ENCODE data around the gene GPR84. TPM values are rescaled to one million over a fixed set of nuclear protein-coding genes. Genes with fewer than 3 reads are reported as not detected.

Gene GPR84
- polyA plus RNA-seq, 1 donor (not counting 4 experiments of a cell fraction or from before 2014, with no cell fraction given) = 0.12 TPM

GRCh38 chr12:54349679-54350078 is 14.6 kb downstream of the GPR84 start:
- TF ChIP-seq CTCF (optimal IDR thresholded peaks at IDR 0.05 in 1 of 3, IDR thresholded peaks at IDR 0.05 in 1 of 3, conservative IDR thresholded peaks at IDR 0.05 in 1 of 3; ENCODE audit: extremely low read depth in 1 of 3, insufficient read depth in 2 of 3, low read length in 3 of 3) = no peak
- no peak for TF ChIP-seq EZH2 (IDR thresholded peaks at IDR 0.05; ENCODE audit: low read length)
- Histone ChIP-seq H3K79me2 (ENCODE audit: control insufficient read depth, insufficient read depth, low read length) (no peaks in the 10 kb centered on the region), H3K4me1 (ENCODE audit: control insufficient read depth, extremely low read depth, insufficient read depth, low read length) (no peaks in the 10 kb centered on the region), H3K36me3 (ENCODE audit: control insufficient read depth in 2 of 2, extremely low read depth in 1 of 2, insufficient read depth in 2 of 2, low read length in 2 of 2) (peaks cover 20 to 38% of the 10 kb centered on the region in 2 experiments), H3K9me1 (ENCODE audit: control insufficient read depth, extremely low read depth, insufficient read depth, low read length) (no peaks in the 10 kb centered on the region), H3K9me3 (ENCODE audit: control insufficient read depth, low read depth, low read length) (no peaks in the 10 kb centered on the region), H3K4me3 (ENCODE audit: control insufficient read depth in 2 of 3, extremely low read depth in 1 of 3, insufficient read depth in 2 of 3, low read depth in 1 of 3, low read length in 3 of 3) (no peak overlapping the region), H2AFZ (ENCODE audit: control insufficient read depth, low read length) (no peak overlapping the region), H3K4me2 (ENCODE audit: control insufficient read depth, extremely low read depth, insufficient read depth, low read depth, low read length) (no peak overlapping the region), H3K27ac (ENCODE audit: control insufficient read depth, insufficient read depth, low read length) (no peak overlapping the region), H4K20me1 (ENCODE audit: control insufficient read depth, extremely low read depth, insufficient read depth, low read length) (no peaks in the 10 kb centered on the region), H3K27me3 (ENCODE audit: control insufficient read depth, extremely low read depth, insufficient read depth, low read length) (no peaks in the 10 kb centered on the region), H3K9ac (ENCODE audit: control insufficient read depth, extremely low read depth, insufficient read depth, low read length) (no peak overlapping the region)
- dilution Hi-C loops (cut with MboI; ENCODE audit: extremely low pct_ligation_motif_present, low sequenced_read_pairs) = no loop called here
- FAIRE-seq (no peak), DNase-seq (ENCODE audit: low read depth, low spot score) (no peak)

GRCh38 chr12:54349036-54349435 is 15.2 kb downstream of the GPR84 start:
- Histone ChIP-seq H3K79me2 (ENCODE audit: control insufficient read depth, insufficient read depth, low read length) (no peaks in the 10 kb centered on the region), H2AFZ (ENCODE audit: control insufficient read depth, low read length) (no peak overlapping the region), H3K27ac (ENCODE audit: control insufficient read depth, insufficient read depth, low read length) (no peak overlapping the region), H3K9me1 (ENCODE audit: control insufficient read depth, extremely low read depth, insufficient read depth, low read length) (no peaks in the 10 kb centered on the region), H3K4me3 (ENCODE audit: control insufficient read depth in 2 of 3, extremely low read depth in 1 of 3, insufficient read depth in 2 of 3, low read depth in 1 of 3, low read length in 3 of 3) (no peak overlapping the region), H3K4me1 (ENCODE audit: control insufficient read depth, extremely low read depth, insufficient read depth, low read length) (no peaks in the 10 kb centered on the region), H3K9ac (ENCODE audit: control insufficient read depth, extremely low read depth, insufficient read depth, low read length) (no peak overlapping the region), H3K9me3 (ENCODE audit: control insufficient read depth, low read depth, low read length) (no peaks in the 10 kb centered on the region), H3K36me3 (ENCODE audit: control insufficient read depth in 2 of 2, extremely low read depth in 1 of 2, insufficient read depth in 2 of 2, low read length in 2 of 2) (peaks cover 20 to 39% of the 10 kb centered on the region in 2 experiments), H3K27me3 (ENCODE audit: control insufficient read depth, extremely low read depth, insufficient read depth, low read length) (no peaks in the 10 kb centered on the region), H3K4me2 (ENCODE audit: control insufficient read depth, extremely low read depth, insufficient read depth, low read depth, low read length) (no peak overlapping the region), H4K20me1 (ENCODE audit: control insufficient read depth, extremely low read depth, insufficient read depth, low read length) (no peaks in the 10 kb centered on the region)
- FAIRE-seq = no peak
- no peak for TF ChIP-seq EZH2 (IDR thresholded peaks at IDR 0.05; ENCODE audit: low read length)
- no peak for TF ChIP-seq CTCF (optimal IDR thresholded peaks at IDR 0.05 in 1 of 3, IDR thresholded peaks at IDR 0.05 in 1 of 3, conservative IDR thresholded peaks at IDR 0.05 in 1 of 3; ENCODE audit: extremely low read depth in 1 of 3, insufficient read depth in 2 of 3, low read length in 3 of 3)
- dilution Hi-C loops (cut with MboI; ENCODE audit: extremely low pct_ligation_motif_present, low sequenced_read_pairs) = no loop called here
- no peak for DNase-seq (ENCODE audit: low read depth, low spot score)

Measured in keratinocyte (primary cell).